Adrenal gland (tissue), 5 donors: ENCODE data around the gene SYT2.
"Not testable (repeated sequence)": the region's sequence is repeated elsewhere in the genome, so short reads cannot be mapped to it uniquely, and the experiment has no call there.

Experiments used
- CTCF ChIP-seq, 6 experiments: fragments of 450-650 bp in 4 of 6; fragments of 200-600 bp in 2 of 6; sonication (generic) in 1 of 6; IDR thresholded peaks; 1 replicate in 5 of 6; 2 replicates in 1 of 6; pipeline versions ENCODE4 v1.5.1 to v1.8.0; 2016 to 2021; ENCODE audit warnings: antibody characterized with exemption in 6 of 6, mild to moderate bottlenecking in 2 of 6, moderate library complexity in 1 of 6
- POLR2A ChIP-seq, 2 donors: fragments of 450-650 bp; IDR thresholded peaks; one replicate each; pipeline ENCODE4 v1.6.1; 2017; ENCODE audit warnings: antibody characterized with exemption in 2 of 2, mild to moderate bottlenecking in 2 of 2, moderate library complexity in 1 of 2
- donor health status: DM: no; HTN: no; CAD: no.

GRCh38 chr1:202615208-202615500 lies 95.1 kb downstream of the SYT2 start:
- not testable (repeated sequence) for TF ChIP-seq CTCF, POLR2A (IDR thresholded peaks at IDR 0.05)
